DMS53 (cell line): Measurements from ENCODE around the gene HMGN5.

Experiments
- DNase-seq: peaks from one replicate; lab custom pipeline; 2025; lab: John Stamatoyannopoulos, UW

The HMGN5 gene, protein sequence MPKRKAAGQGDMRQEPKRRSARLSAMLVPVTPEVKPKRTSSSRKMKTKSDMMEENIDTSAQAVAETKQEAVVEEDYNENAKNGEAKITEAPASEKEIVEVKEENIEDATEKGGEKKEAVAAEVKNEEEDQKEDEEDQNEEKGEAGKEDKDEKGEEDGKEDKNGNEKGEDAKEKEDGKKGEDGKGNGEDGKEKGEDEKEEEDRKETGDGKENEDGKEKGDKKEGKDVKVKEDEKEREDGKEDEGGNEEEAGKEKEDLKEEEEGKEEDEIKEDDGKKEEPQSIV

DNA sequence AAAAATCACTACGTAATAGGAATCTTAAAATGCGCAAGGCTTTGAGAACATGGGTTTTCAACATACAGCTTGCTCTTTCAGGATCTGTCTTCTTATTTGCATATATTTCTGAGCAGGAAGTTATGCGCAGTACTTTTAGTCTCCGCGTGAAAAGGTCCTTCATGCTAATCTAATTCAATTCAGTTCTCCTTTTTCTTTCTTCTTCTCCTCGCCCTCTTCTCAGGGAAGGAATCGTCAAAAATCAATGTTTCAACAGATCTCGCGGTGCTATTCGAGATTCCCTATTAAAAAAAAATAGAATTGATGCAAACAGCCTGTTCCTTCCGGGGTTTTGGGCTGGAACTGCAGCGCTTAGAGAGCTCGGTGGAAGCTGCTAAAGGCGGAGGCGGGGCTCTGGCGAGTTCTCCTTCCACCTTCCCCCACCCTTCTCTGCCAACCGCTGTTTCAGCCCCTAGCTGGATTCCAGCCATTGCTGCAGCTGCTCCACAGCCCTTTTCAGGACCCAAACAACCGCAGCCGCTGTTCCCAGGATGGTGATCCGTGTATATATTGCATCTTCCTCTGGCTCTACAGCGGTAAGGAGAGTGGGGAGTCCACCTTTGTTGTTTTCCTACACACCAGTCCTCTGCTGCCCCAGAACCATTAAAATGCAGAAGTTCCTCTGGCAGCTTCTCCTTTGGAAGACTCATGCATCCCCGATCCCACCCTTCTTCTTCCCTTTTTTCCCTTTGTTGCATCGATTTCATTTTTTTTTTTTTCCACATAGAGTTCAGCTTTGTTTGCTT is at the start of gene HMGN5, which contains the start of gene SH3BGRL:
HMGN5 (minus strand) TSS at position 243 of the 785 bp plus-strand sequence. CDS start 80,364 bp downstream, outside the sequence.
SH3BGRL (plus strand) TSS at position 432 of the 785 bp plus-strand sequence; CDS start at position 531, 99 bp downstream.
- peak; percentile 92 for DNase-seq

GRCh38 chrX:81241753-81242152 is 40.0 kb upstream of the HMGN5 start:
- DNase-seq: no peak

- DNase-seq: no peak
Observed at GRCh38 chrX:81240701-81241331, 39.1 kb upstream of the HMGN5 start.

DNA sequence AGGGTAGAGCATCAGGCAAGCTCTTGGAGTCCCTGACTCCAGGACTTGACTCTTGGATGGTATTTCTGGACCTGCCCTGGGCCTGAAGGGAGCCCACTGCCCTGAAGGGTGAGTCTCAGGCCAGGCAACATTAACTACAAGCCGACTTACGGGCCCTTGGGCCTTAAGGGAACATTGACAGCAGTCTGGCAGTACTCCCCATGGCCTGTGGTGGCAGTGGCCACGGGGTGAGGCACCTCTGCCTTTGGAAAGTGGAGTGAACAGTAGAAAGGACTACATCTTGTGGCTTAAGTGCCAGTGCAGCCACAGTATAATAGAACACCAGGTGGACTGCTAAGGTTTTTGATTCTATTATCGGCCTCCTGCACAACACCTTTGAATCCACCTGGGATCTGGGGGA is 36.5 kb upstream of the HMGN5 start:
- no peak for DNase-seq

- no peak for DNase-seq
Observed at GRCh38 chrX:81237516-81237915, 35.8 kb upstream of the HMGN5 start.

DNA sequence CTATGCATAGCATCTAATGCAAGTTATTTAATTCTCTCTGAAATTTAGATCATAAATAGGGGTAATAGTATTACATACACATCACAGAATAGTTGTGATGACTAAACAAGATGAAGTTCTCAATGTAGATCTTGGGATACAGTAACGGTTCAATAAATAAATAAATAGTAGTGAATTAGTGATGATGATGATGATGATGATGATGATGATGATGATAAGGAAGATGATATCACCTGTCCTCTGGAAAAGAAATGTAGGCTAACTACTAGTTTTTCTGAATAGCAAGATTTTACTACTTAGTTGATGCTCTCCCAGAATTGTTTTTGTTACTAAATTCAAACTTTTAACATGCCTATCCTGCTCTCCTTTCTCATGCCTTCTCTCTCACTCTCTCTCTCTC is 30.5 kb upstream of the HMGN5 start:
- no peak for DNase-seq

DNA sequence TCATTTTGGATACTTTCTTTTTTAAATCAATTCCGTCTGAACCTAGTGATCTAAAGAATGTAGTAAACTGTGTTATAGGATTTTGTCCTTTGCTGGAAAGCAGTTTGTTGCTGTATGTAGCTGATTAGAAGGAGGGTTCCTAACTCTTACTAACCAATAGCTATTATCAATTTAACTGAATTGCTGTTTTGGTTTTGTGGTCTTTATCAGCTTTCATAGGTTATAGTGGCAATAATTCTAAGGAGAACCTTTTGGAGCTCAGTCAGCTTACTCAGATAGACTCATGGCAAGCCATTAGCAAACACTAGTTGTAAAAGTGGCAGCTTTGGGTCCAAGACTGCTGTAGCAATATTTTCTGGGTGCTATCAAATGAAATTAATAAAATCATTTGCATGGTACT is 29.8 kb upstream of the HMGN5 start:
- DNase-seq: no peak

- no peak for DNase-seq
Observed at GRCh38 chrX:81229901-81230300, 28.2 kb upstream of the HMGN5 start.

DNA sequence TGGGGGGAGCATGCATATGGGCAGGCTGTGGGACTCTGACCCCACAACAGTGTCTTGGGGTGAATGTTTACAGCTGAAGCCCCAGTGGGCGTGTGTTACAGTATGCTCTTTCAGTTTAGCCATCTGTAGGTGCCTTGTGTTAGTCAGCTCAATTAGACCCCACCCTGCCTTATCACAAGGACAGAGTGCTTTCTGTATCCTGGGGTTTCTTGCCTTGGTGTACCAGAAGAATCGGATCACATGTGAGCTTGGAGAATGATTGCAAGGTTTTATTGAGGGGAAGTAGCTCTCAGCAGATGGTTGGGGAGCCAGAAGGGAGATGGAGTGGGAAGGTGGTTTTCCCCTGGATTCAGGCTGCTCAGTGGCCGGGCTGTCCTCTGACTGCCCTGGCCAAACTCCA is 27.5 kb upstream of the HMGN5 start:
- DNase-seq: no peak

- no peak for DNase-seq
Observed at GRCh38 chrX:81215685-81216084, 14.0 kb upstream of the HMGN5 start.

DNA sequence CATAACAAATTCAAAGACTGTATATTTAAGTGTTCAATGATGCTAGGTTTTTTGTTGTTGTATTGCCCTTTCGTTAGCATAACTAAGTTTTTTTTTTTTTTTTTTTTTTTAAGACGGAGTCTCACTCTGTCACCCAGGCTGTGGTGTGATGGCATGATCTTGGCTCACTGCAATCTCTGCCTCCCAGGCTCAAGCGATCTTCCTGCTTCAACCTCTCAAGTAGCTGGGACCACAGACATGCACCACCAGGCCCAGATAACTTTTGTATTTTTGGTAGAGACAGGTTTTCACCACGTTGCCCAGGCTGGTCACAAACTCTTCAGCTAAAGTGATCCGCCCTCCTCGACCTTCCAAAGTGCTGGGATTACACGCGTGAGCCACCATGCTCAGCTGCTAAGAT is 7.2 kb upstream of the HMGN5 start:
- no peak for DNase-seq

GRCh38 chrX:81206476-81206875 is 4.8 kb upstream of the HMGN5 start:
- no peak for DNase-seq

DNA sequence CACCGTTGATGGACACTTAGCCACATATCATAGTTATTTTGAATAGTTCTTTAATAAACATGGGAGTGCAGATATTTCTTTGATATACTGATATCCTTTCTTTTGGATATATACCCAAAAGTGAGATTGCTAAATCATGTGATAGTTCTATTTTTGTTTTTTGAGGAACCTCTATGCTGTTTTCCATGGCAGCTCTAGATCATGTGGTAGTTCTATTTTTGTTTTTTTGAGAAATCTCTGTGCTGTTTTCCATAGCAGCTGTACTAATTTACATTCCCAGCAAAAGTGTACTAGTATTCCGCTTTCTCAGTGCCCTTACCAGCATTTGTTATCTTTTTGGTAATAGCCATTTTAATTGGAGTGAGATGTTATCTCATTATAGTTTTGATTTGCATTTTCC is 3.8 kb upstream of the HMGN5 start:
- DNase-seq: no peak

- DNase-seq: peak; percentile 3
Observed at GRCh38 chrX:81202943-81203342, 1.2 kb upstream of the HMGN5 start.

- no peak for DNase-seq
Observed at GRCh38 chrX:81202456-81202819, 725 bp upstream of the HMGN5 start.

DNA sequence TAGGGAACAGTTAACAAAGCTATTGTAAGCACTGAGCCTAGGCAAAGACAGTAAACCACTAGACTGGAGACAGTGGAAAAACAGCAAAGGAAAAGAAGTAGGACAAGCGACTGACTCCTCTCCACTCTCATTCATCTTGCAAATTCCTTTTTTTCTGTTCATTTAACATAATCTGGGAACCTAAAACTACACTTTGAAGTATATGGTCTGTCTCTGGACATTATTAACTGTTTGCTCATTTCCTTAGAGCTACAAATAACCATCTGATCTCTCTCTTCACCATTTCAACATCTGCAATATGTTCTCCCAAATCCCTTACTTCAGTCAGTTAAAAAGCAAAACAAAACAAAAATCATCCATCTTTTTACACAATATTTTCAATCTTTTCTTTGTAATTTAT is 642 bp downstream of the HMGN5 start:
- DNase-seq: peak; percentile 10

DNA sequence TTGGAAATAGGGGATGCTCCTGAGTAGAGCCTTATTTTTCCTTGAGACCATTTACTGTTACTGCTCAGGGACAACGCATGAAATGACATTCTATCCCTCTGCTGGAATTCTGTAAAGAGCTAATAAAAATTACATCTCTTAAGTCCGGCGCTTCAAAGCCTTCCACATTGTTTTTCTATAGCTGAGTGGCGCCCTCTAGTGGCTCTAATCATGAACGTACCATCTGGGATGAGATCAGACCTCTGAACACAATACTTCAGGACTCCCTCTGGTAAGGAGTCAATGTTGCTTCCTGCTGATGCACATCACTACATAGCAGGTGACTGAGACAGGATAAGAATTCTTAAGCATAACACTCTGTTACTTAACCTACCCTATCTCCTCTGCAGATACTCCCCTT is 6.0 kb downstream of the HMGN5 start:
- peak; percentile 79 for DNase-seq

GRCh38 chrX:81195259-81195658 is 6.5 kb downstream of the HMGN5 start:
- DNase-seq: no peak

DNA sequence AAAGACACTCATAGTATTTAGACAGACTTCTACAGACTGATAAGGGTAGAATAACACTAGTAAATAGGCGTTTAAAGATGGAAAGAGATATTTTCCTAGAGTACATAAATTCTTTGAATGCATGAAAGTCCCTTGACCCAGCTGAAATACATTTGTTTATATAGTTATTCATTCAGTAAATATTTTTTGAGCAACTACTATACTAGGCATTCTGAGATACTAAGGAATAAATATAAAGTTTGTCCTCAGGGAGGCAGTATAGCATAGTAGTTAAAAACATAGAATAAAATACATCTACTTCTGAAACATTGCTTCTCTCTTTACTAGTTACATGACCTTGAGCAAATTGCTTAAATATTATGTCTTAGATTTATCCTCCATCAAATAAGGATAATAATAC is 27.4 kb downstream of the HMGN5 start:
- DNase-seq: peak; percentile 59

DNA sequence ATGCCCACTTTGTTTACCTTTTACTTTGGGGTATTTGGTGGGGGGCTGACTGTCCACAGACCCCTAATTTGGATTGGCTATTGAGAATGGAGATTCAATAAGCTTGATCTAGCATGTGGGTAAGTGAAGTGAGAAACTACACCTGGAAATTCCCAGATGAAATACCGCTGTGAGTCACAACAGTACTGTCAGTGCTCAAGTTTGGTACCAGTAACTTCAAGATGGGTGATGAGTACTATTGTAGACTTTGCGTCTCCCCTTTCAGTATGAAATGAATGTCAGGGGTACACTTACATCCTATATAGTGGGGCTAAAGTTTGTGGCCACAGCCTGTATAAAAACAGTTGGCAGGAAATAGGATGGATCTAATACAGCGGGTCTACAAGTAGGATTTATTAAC is 33.3 kb downstream of the HMGN5 start:
- no peak for DNase-seq

- DNase-seq: peak; percentile 97
Observed at GRCh38 chrX:81121513-81122363, 80.0 kb downstream of the HMGN5 start.

GRCh38 chrX:81120936-81121371 is 80.8 kb downstream of the HMGN5 start:
- DNase-seq: peak; percentile 85
